Effector CD4-positive, alpha-beta T cell (primary cell): ENCODE data around the gene XAGE1A. TPM values are rescaled to one million over a fixed set of nuclear protein-coding genes. Genes with fewer than 3 reads are reported as not detected.
"Not testable (repeated sequence)": the region's sequence is repeated elsewhere in the genome, so short reads cannot be mapped to it uniquely, and the experiment has no call there.

Experiments used
- DNase-seq: peaks from one replicate; pipeline ENCODE4 v3.0.0-alpha.2; 2020
- total RNA-seq: gene quantifications from one replicate; lab custom pipeline; 2026; lab: John Stamatoyannopoulos, UW

The XAGE1A gene, protein sequence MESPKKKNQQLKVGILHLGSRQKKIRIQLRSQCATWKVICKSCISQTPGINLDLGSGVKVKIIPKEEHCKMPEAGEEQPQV
- total RNA-seq = not detected

- not testable (repeated sequence) for DNase-seq
Observed at GRCh38 chrX:52495545-52496418, at the start of gene XAGE1A. XAGE1A (plus strand) TSS chrX:52495808; CDS start chrX:52497362, 1,554 bp downstream.

DNA sequence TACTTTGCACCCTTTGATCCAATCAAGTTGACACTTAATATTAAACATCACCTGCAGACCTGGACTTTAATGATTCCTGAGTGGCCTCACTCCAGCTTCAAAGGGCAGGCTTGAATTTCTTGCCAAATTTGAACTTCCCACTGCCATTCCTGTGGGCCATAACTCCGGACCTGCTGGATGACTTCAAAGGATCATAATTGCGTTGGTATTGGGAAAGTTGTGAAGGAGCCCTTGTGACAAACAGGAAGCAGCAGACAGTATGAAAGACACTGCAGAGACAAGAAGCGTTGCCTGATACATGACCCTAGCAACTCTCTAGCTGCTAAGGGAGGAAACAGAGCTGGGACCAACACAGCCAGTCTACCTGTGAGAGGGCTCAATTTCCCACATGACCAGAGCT is 43.6 kb upstream of the XAGE1A start:
- DNase-seq = not testable (repeated sequence)

DNA sequence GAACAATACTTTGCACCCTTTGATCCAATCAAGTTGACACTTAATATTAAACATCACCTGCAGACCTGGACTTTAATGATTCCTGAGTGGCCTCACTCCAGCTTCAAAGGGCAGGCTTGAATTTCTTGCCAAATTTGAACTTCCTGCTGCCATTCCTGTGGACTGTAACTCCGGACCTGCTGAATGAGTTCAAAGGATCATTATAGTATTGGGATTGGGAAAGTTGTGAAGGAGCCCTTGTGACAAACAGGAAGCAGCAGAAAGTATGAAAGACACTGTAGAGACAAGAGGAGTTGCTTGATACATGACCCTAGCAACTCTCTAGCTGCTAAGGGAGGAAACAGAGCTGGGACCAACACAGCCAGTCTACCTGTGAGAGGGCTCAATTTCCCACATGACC is 24.3 kb upstream of the XAGE1A start:
- DNase-seq = not testable (repeated sequence)

GRCh38 chrX:52496419-52496772 is 788 bp downstream of the XAGE1A start:
- not testable (repeated sequence) for DNase-seq

DNA sequence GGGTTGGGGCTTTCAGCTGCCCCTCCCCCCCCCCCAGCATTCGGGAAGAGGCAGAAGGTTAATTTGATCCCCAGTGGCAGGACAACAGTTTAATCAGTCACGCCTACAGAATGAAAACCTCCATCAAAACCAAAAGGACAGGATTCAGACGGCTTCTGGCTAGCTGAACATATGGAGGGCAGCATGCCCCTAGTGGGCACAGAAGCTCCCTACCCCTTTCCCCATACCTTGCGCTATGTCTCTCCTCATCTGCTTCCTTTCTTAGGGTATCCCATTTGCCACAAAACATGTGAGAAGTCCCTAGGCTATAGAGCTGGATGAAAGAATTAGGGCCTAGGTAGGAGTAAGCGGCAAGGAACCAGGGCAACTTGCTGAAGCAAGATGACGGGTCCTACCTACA is 5.8 kb downstream of the XAGE1A start:
- DNase-seq = not testable (repeated sequence)

DNA sequence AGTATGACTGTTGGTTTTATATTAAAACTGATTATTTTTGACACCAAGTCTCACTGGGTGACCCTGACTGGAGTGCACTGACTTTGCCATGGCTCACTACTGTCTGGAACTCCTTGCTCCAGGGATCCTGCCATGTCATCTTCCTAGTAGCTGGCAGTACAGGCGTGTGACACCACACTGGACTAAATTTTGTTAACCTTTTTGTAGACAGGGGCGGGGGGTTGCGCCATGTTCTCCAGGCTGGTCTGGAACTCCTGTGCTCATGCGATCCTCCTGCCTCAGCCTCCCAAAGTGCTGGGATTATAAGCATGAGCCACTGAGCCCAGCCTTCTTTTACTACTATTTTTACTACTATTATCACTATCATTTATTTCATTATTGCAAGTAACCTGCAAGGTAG is 8.9 kb downstream of the XAGE1A start:
- DNase-seq = no peak

- no peak for DNase-seq
Observed at GRCh38 chrX:52507331-52507730, 11.7 kb downstream of the XAGE1A start.

GRCh38 chrX:52509916-52510315 is 14.3 kb downstream of the XAGE1A start:
- no peak for DNase-seq

DNA sequence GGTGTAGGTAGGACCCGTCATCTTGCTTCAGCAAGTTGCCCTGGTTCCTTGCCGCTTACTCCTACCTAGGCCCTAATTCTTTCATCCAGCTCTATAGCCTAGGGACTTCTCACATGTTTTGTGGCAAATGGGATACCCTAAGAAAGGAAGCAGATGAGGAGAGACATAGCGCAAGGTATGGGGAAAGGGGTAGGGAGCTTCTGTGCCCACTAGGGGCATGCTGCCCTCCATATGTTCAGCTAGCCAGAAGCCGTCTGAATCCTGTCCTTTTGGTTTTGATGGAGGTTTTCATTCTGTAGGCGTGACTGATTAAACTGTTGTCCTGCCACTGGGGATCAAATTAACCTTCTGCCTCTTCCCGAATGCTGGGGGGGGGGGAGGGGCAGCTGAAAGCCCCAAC is 15.5 kb downstream of the XAGE1A start:
- not testable (repeated sequence) for DNase-seq

GRCh38 chrX:52516110-52516986 is 20.7 kb downstream of the XAGE1A start:
- DNase-seq = not testable (repeated sequence)

DNA sequence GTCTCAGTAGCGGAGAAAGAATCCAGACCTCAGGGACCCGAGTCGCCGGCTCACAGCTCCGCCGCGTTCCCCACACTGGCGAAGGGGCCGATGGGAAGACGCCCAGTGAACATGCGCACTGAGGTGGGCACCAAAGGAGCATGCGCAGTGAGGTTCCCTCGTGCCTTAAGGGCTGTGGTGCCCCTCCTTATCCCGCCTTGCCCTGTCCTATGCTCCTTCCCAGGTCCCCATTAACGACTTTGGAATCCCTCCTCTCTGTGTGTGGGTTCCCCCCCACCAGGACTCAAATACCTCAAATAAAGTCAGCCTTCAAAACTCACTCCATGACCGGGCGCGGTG is 21.3 kb downstream of the XAGE1A start, which contains the start of gene XAGE1B:
TSS of gene XAGE1B (minus strand) at position 77 of the 339 bp plus-strand sequence. CDS start 1,536 bp downstream, outside the sequence.
- not testable (repeated sequence) for DNase-seq

- DNase-seq = not testable (repeated sequence)
Observed at GRCh38 chrX:52541051-52541450, 45.4 kb downstream of the XAGE1A start.

DNA sequence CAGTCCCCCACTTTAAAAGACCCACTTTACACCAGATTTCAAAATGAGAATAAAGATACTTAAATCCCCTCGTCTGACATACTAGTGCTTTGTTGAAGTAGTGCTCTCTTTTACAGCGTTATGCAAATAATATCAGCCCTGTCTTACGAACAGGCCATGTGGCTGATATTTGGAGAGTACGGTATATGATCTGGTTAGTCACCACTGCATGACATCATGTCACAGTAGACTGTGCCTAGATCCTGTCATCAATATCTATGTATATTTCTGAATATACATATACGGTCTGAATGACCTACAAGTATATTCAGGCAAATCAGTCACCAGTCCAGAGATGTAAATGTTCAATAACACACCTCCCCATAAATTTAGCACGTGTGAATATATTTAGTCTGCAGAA is 46.7 kb downstream of the XAGE1A start:
- no peak for DNase-seq

GRCh38 chrX:52544147-52544840 is 48.7 kb downstream of the XAGE1A start:
- DNase-seq = no peak

GRCh38 chrX:52548769-52549168 is 53.2 kb downstream of the XAGE1A start:
- DNase-seq = not testable (repeated sequence)
